Thyroid gland (tissue), 4 donors: ENCODE data around the gene NPC2.

Source experiments
- POLR2A ChIP-seq, 2 donors: fragments of 450-650 bp; IDR thresholded peaks; one replicate each; pipeline ENCODE4 v1.6.1; 2017; ENCODE audit warnings: antibody characterized with exemption in 2 of 2, mild to moderate bottlenecking in 2 of 2, moderate library complexity in 1 of 2
- TF ChIP-seq, protein P1 (sequence below), 6 experiments: fragments of 200-600 bp in 3 of 6; fragments of 450-650 bp in 3 of 6; sonication (generic) in 3 of 6; IDR thresholded peaks; one replicate each; pipeline ENCODE4 v1.5.1; 2016 to 2019; ENCODE audit warnings: antibody characterized with exemption in 6 of 6, mild to moderate bottlenecking in 2 of 6, inconsistent platforms in 1 of 6, moderate library complexity in 1 of 6

DNA sequence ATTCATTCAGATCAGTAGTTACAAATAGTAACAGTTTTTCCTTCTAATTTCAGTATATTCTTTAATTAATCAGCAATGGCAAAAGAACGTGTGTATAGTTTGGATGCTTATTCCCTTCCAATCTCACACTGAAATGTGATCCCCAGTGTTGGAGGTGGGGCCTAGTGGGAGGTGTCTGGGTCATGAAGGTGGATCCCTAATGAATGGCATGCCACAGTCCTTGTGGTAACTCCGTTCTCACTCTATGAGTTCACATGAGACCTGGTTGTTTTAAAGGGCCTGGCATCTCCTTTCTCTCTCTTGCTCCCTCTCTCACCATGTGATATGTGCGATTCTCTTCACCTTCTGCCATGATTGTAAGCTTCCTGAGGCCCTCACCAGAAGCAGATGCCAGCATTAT lies 48.2 kb downstream of the NPC2 start:
- TF ChIP-seq, protein P1, sequence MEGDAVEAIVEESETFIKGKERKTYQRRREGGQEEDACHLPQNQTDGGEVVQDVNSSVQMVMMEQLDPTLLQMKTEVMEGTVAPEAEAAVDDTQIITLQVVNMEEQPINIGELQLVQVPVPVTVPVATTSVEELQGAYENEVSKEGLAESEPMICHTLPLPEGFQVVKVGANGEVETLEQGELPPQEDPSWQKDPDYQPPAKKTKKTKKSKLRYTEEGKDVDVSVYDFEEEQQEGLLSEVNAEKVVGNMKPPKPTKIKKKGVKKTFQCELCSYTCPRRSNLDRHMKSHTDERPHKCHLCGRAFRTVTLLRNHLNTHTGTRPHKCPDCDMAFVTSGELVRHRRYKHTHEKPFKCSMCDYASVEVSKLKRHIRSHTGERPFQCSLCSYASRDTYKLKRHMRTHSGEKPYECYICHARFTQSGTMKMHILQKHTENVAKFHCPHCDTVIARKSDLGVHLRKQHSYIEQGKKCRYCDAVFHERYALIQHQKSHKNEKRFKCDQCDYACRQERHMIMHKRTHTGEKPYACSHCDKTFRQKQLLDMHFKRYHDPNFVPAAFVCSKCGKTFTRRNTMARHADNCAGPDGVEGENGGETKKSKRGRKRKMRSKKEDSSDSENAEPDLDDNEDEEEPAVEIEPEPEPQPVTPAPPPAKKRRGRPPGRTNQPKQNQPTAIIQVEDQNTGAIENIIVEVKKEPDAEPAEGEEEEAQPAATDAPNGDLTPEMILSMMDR (IDR thresholded peaks at IDR 0.05) = no peak
- TF ChIP-seq POLR2A (IDR thresholded peaks at IDR 0.05) = no peak
